Osteocyte (in vitro differentiated cells): ENCODE results near the gene PRDM11. TPM values are rescaled to one million over a fixed set of nuclear protein-coding genes. Genes with fewer than 3 reads are reported as not detected.
A peak's percentile ranks its signal among the peaks of the same experiment; 100 is the strongest.

Experiments used
- DNase-seq: peaks from one replicate; pipeline ENCODE4 v3.0.0; 2021; ENCODE audit warnings: mixed read lengths; ENCODE audit not compliant: unreplicated experiment; ENCODE audit errors: extremely low spot score
- H3K27ac Mint-ChIP-seq: one replicate; pipeline ENCODE4 v1.8.0; 2021; ENCODE audit warnings: mild to moderate bottlenecking, mixed read lengths; ENCODE audit not compliant: unreplicated experiment
- H3K27me3 Mint-ChIP-seq: one replicate; pipeline ENCODE4 v1.8.0; 2021; ENCODE audit warnings: mixed read lengths; ENCODE audit not compliant: unreplicated experiment
- H3K36me3 Mint-ChIP-seq: one replicate; pipeline ENCODE4 v1.8.0; 2021; ENCODE audit warnings: mixed read lengths; ENCODE audit not compliant: unreplicated experiment
- H3K4me1 Mint-ChIP-seq: one replicate; pipeline ENCODE4 v1.8.0; 2021; ENCODE audit warnings: mixed read lengths; ENCODE audit not compliant: unreplicated experiment
- H3K4me3 Mint-ChIP-seq: one replicate; pipeline ENCODE4 v1.8.0; 2021; ENCODE audit warnings: mild to moderate bottlenecking, moderate library complexity, mixed read lengths; ENCODE audit not compliant: unreplicated experiment
- H3K9me3 Mint-ChIP-seq: one replicate; pipeline ENCODE4 v1.8.0; 2021; ENCODE audit warnings: mixed read lengths; ENCODE audit not compliant: unreplicated experiment
- CTCF ChIP-seq: fragments of 200-600 bp; sonication (generic); IDR thresholded peaks from 2 replicates; pipeline ENCODE4 v1.5.0; 2021; ENCODE audit warnings: antibody characterized with exemption, mild to moderate bottlenecking, moderate library complexity
- total RNA-seq: library from RNA; stranded (reverse); gene quantifications from 2 replicates; pipeline ENCODE4 v1.2.1, GENCODE V29; 2021

Gene PRDM11
- total RNA-seq, 1 donor from 2014 or later, result 25.4 TPM

- no peaks in the 10 kb centered on the region for H3K27me3 Mint-ChIP-seq
- H3K4me3 Mint-ChIP-seq, result no peak overlapping the region
- TF ChIP-seq CTCF, result no peak
- no peaks in the 10 kb centered on the region for H3K36me3 Mint-ChIP-seq
- no peaks in the 10 kb centered on the region for H3K9me3 Mint-ChIP-seq
- peak overlapping the region; percentile 31 for H3K27ac Mint-ChIP-seq
- H3K4me1 Mint-ChIP-seq, result peaks cover 44% of the 10 kb centered on the region
- DNase-seq, result no peak
Observed at GRCh38 chr11:45158210-45158731, 11.8 kb downstream of the PRDM11 start.

- H3K36me3 Mint-ChIP-seq, result no peaks in the 10 kb centered on the region
- no peaks in the 10 kb centered on the region for H3K27me3 Mint-ChIP-seq
- H3K4me1 Mint-ChIP-seq, result peaks cover 48% of the 10 kb centered on the region
- H3K9me3 Mint-ChIP-seq, result no peaks in the 10 kb centered on the region
- H3K4me3 Mint-ChIP-seq, result no peak overlapping the region
- DNase-seq, result no peak
- no peak for TF ChIP-seq CTCF
- H3K27ac Mint-ChIP-seq, result no peak overlapping the region
Observed at GRCh38 chr11:45158891-45159605, 12.6 kb downstream of the PRDM11 start.

GRCh38 chr11:45159781-45160365, 13.4 kb downstream of the PRDM11 start:
- Mint-ChIP-seq H3K27me3 (no peaks in the 10 kb centered on the region), H3K9me3 (no peaks in the 10 kb centered on the region), H3K4me3 (no peak overlapping the region), H3K36me3 (no peaks in the 10 kb centered on the region), H3K4me1 (peaks cover 50% of the 10 kb centered on the region), H3K27ac (no peak overlapping the region)
- no peak for TF ChIP-seq CTCF
- no peak for DNase-seq

- Mint-ChIP-seq H3K27ac (no peak overlapping the region), H3K4me1 (peaks cover 48% of the 10 kb centered on the region), H3K4me3 (no peak overlapping the region), H3K9me3 (no peaks in the 10 kb centered on the region), H3K36me3 (no peaks in the 10 kb centered on the region), H3K27me3 (no peaks in the 10 kb centered on the region)
- TF ChIP-seq CTCF, result no peak
- DNase-seq, result no peak
Observed at GRCh38 chr11:45161252-45162063, 15.0 kb downstream of the PRDM11 start.

GRCh38 chr11:45162064-45162375, 15.6 kb downstream of the PRDM11 start:
- no peak overlapping the region for H3K27ac Mint-ChIP-seq
- DNase-seq, result no peak
- H3K4me1 Mint-ChIP-seq, result peaks cover 42% of the 10 kb centered on the region
- no peaks in the 10 kb centered on the region for H3K36me3 Mint-ChIP-seq
- no peak for TF ChIP-seq CTCF
- H3K4me3 Mint-ChIP-seq, result no peak overlapping the region
- H3K27me3 Mint-ChIP-seq, result no peaks in the 10 kb centered on the region
- no peaks in the 10 kb centered on the region for H3K9me3 Mint-ChIP-seq
